CMK (cell line): ENCODE data around the gene TEC.
A peak's percentile ranks its signal among the peaks of the same experiment; 100 is the strongest.
"Not testable (repeated sequence)": the region's sequence is repeated elsewhere in the genome, so short reads cannot be mapped to it uniquely, and the experiment has no call there.

Experiments
- DNase-seq: peaks from one replicate; pipeline ENCODE4 v3.0.0-alpha.2; 2010; ENCODE audit warnings: low read depth

Gene TEC

DNA sequence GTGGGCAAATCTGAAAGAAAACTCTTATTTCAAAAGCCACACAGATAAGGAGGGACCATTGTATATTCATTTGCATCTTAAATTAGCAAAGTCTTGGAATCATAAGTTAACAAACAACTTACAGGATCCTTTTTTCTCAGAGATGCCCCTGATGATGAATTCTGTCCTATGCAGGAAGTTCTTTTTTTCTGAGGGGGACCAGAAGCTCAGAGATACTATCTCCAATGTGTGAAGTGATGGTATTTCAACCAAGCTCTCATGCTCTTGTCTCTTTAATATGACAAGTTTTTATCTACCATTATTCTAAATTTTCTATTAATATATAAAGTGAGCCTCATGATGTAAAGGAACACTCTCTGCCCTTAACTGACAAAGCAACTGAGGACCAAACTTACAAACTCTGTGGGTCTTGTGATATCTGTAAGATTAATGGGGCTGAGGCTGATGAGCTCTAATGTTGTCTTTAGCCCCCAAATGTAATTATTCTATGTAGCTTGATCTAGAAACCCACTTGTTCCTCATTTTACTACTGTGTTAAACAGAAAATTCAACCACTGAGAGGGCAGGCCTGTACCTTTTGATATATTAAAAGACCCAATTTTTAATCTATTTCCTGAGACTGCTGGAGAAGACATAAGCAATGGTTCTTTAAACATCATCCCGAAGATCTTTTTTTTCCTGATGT, 27.0 kb downstream of the TEC start:
- DNase-seq = no peak

DNA sequence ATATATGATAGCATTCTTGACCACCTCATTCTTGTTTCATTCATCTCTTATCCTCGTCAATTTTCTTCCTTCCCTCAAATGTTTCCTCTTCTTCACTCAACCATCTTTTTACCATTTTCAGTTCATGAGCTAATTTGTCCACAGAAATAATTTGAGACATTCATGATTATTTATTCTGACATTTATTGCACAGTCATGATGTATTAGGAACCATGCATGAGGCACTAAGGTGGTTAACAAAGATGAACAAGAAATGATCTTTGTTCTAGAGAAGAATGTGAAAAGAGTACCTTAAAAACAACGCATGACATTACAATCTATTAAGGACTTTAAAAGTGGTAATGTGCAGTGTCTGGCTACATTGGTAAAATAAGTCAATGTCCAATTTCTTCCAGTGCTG, 27.9 kb downstream of the TEC start:
- no peak for DNase-seq

DNA sequence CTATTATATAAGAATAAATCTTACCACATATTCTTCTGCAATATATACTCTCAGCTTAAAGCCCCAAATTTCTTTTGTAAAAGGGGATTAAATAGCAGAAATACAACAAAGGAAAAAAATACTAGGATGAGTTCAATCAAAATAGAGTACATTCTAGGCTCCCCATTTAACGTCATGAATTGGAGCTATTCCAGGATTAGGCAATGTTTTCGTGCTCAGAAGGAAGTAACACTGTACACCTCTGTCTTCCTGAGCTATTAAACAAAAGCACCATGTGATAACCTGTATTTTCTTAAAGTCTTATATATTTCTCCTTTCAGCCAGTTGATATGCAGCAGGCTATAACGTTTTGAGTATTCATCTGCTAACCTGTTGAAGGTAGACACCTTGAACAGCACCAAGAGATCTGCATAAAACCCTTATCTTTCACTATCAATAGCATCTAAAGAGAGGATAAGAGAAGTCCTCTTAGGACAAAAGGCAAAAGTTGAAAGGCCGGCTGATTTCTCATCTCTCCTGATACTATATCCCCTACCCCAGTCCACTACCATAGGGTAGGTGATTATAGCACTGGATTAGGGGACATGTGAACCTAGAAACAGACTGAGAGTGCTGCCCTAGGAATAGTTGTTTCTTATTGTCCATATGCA, 31.5 kb downstream of the TEC start:
- no peak for DNase-seq

DNA sequence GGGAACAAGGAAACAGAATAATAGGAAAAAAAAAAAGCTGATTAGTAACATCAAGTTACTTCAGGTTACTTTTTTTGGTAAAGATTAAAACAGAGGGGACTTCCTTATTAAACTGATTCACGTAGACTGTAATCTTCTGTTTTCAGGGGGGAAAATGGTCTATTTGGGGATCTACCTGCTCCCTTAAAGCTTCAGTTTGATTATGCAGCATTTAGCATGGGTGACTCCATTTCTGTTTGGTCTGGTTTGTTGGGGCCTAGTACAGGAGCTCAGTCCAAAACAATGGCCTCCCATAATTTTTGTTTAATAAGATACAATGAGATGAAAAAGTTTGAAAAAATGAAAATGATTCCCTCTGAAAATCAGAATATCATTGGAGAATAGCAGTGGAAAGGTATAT, 34.6 kb downstream of the TEC start:
- DNase-seq = no peak

DNA sequence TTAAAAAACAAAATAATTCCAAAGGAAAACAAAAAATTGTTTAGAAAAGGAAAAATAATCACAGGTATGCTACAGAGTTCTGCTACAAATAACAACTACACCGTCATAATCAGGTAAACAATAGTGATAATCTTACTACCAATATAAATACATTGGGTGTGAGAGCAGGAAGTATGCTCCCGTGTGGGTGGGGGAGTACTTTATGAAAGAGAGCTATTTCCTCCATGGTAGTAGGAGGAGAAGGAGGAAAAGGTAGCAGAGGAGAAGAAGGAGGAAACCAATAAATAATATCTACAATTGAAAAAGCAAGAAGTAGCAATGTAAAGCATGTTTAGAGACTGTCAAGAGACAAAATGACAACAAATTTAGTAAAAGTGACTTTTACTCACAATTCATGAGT, 35.1 kb downstream of the TEC start:
- DNase-seq = no peak

DNA sequence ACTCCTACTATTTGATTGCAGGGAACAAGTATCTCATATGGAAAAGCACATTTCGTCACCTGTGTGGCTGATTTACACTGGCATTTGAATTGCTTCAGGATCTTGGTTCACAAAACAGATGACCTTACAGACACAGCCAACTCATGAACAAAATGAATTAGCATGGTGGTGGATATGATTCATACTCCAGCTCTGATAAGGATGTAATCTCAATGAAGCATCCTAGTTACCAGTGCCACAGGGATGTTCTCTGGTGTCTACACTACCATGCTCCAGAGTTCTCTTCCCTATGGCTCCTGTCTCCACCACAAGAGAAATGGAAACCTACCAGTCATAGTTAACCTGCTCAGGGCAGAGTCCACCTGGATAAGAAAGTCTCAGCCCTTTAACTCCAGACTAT, 40.7 kb downstream of the TEC start:
- no peak for DNase-seq

DNA sequence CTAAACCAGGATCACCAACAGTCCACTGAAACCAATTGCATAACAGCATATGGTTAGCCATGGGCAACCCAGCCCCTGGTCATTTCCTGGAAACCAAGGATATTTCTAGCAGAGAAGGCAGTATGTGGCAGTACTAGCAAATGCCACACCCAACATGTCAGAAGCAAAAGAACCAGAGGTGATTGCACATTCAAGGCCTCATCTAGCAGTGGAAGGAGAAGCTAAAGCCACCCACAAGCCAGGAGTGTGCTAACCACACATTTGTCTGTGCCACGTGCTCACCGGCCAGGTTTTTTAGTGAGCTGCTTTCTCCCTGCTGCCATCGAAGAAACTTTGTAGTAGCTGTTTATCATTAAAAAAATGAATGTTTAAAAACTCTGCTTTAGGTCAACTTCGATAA, 42.0 kb downstream of the TEC start:
- no peak for DNase-seq

DNA sequence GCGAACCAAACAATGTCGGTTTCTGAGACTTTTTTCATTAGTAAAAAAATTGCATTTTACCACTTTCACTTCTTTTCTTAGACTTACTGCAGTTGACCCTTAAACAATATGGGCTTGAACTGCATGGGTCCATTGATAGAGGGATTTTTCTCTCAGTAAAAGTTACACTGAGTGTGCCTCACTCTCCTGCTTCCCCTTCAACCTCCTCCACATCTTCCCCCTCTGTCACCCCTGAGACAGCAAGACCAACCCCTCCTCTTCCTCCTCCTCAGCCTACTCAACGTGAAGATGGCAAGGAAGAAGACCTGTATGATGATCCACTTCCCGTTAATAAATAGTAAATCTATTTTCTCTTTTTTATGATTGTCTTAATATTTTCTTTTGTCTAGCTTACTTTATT, 43.4 kb downstream of the TEC start:
- DNase-seq = no peak

DNA sequence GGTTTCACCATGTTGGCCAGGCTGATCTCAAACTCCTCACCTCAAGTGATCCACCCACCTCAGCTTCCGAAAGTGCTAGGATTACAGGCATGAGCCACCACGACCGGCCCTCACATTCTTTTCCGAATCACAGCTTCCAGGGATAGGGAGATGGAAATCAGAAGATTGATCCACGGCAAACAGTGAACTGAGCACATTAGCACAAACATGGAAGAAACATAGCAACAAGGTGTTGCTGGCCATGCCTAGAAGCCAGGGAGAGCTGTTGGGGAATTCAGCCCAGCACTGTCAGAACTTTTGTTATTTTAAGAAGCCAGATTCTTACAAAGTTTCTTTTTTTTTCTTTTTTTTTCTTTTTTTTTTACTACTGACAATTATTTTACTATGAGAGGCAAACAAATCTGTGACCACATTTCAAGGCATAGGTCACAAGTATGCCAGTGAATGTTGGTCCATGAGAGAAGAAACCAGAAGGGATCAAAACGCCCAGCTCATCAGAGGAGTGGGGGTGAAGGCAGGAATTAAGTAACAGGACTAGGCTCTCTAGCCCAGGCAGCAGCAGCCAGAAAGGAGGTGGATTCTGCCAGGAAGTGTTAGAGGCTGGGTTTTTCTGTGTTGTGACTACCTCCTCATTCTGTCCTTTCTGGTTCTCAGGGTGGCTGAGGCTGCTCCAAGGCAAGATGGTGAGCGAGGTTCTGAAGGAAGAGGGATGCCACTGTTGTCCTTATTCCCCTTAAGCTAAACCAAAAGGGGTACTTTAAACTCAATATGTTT, 44.1 kb downstream of the TEC start:
- no peak for DNase-seq

DNA sequence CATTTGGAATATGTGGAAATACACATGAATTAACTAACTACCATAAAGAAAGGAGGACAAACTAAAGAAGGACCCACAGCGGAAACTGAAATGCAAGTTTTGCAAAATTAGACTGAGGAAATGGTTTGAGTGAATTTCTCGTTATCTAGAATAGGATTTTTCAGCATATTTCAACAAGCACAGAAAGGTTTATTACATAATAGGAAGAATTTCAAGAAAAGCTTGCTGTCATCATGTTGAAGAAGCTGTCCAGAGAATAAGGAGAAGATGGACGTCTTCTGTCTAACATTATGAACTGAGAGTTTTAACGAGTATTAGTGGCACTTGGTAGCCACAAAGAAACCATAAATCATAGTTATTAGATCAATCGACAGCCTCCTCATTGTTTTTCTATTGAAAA, 45.0 kb downstream of the TEC start:
- DNase-seq = no peak

DNA sequence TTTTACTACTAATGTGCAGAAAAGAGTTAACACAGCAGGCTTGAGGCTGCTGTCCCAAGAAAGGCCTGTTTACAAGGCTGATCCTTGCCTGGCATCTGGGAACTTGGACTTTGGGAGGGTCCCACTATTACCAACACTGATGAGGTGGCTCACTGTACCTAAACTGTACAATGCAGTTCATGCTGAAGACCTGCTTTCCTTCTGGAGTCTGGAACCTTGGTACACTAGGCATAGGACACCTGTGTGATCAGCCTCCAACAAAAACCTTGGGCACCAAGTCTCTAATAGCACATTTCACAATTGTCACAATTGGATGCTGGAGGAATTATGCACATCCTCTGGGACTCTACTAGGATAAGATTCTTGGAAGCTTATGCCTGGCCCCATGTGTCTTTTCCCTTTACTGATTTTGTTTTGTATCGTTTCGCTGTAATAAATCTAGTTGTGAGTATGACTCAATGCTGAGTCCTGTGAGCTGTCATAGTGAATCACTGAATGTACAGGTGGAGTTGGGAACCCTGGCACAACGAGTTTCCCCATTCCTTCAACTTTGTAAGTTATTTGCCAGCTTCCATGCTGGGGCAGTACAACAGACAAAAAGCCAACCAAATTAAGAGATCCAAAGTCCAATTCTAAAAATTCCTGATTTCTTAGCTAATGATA, 45.9 kb downstream of the TEC start:
- no peak for DNase-seq

DNA sequence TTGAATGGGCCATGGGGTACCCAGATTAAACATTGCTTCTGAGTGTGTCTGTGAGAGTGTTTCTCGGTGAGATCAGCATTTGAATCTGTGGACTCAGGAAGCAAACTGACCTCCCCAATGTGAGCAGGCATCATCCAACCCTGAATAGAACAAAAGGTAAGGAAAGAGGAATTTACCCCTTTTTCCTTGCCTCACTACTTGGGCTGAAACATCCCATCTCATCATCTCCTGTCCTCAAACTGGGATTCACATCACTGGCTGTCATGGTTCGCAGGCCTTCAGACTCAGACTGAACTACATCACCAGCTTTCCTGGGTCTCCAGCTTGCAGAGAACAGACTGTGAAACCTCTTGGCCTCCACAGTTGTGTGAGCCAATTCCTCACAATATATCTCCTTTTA, 47.1 kb downstream of the TEC start:
- no peak for DNase-seq

DNA sequence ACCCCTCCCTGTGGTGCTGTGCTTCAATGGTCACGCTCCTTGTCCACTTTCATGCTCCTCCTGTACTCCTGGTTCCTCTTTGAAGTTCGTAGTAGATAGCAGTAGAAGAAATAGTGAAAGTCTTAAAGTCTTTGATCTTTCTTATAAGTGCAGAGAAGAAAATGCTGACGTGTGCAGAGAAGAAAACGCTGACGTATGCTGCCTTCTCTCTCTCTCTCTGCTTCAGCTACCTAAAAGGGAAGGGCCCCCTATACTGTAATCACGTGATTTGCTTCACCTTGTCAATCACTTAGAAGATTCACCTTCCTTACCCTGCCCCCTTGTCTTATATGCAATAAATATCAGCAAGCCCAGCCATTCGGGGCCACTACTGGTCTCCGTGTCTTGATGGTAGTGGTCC, 50.2 kb downstream of the TEC start:
- DNase-seq = not testable (repeated sequence)

DNA sequence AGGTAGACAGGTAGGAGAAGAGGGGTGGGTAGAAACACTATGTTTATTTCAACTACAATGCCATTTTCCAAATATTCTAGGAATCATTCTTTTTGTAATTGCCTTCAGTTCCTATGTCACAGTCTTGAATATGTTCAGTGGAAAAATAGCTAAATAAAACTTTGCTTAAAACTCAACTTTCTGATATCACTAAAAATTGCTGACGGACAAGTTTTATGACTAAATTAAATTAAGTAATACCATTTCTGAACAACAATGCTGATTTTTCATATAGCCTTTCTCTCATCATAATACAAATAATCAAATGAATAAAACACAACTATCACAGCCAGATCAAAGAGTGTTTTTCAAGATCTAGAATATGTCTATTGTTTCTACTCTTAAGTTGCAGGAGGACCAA, 53.1 kb downstream of the TEC start:
- DNase-seq = no peak

DNA sequence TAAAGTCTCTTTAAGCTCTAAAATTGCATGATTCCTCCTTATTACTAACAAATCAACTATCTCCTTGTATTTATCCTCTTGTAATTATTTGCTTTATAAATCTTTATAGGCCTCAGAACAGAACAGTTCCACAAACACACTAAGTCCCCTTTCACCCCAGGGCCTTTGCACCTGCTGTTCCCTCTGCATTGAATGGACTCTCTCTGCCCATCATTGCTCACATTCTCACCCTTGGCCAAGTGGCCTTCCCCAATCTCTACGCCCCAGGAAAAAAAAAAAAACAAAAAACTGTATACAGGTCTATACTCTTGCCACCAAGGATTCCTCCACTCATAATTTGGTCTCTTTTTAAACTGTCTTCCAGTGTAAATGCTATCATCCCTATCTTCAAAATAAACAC, 53.7 kb downstream of the TEC start:
- no peak for DNase-seq

DNA sequence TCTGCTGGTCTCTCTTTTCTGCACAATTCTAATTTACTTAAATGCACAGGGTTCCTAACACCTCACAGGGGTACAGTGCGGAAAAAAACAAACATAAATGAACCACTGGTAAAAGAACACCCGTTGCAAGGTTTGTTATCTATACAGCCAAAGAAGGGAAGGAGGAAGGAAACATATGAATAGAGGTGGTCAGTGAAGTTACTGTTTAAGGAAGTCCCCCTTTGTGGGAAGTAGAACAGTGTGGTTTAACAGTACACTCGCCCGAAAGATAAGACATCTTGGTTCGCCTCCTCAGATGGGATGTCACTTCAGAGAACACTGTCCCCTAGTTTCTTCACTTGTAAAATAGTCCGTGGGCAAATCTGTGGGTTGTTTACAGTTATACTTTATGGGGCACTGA, 57.5 kb downstream of the TEC start:
- peak; percentile 82 for DNase-seq

DNA sequence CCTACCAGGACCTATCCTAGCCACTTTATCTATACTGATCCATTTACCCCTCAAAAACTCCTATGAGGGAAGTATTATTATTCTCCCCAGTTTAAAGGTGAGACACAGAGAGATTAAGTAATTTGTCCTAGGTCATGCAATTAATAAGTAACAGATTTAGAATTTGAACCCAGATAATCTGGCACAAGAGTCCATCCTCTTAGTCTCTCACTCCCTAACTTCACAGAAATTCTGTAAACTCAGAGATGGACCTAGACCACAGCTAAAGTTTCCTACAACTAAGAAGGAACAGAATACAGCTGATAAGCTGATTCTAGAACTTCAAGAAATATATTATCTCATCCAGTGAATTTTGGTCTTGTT, 58.7 kb downstream of the TEC start:
- DNase-seq = peak; percentile 31

DNA sequence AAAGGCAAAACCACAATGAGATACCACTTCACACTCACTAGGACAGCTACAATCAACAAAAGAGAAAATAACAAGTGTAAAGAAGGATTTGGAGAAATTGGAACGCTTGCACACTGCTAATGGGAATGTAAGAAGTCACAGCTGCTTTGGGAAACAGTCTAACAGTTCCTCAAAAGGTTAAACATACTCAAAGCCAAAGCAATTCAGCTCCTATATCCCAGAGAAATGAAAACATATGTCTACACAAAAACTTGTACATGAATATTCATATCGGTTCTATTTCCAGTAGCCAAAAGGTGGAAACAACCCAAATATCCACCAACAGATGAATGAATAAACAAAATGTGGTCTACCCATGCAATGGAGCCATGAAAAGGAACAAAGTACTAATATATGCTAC, 64.0 kb downstream of the TEC start:
- DNase-seq = no peak

DNA sequence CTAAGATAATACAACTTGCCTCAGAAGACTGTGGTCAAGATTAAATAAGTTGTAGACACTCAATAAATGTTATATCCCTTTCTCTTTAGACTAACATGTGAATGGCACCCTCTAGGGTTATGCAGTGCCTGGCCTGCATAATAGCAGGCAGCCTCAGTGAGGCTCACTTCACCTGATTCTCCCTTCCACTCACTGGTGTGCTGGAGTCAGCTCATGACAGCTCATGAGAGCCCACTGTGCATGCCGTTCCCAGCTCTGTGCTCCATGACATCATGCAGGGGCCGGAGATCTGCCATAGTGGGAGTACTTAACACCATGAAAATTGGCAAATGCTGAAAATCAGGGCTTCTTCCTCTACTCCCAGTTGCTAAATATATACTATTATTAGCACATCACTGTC, 64.5 kb downstream of the TEC start:
- DNase-seq = no peak

DNA sequence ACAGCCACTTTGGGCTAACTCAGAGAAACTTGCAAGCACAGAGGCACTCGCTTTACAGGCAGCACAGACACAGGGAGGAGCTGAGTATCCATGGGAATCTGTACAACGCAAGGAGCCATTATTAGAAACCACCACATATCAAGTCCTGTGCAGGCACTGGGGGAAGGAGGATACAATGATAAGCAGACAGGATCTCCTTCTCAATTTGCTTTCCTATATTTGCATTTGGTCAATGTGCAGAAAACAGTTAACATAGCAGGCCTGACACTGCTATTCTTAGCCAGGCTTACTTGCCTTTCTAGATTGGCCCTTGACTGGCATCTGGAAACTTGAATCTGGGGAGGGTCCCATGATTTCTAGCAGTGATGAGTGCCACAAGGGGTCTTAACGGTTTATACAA, 65.8 kb downstream of the TEC start:
- peak; percentile 66 for DNase-seq

DNA sequence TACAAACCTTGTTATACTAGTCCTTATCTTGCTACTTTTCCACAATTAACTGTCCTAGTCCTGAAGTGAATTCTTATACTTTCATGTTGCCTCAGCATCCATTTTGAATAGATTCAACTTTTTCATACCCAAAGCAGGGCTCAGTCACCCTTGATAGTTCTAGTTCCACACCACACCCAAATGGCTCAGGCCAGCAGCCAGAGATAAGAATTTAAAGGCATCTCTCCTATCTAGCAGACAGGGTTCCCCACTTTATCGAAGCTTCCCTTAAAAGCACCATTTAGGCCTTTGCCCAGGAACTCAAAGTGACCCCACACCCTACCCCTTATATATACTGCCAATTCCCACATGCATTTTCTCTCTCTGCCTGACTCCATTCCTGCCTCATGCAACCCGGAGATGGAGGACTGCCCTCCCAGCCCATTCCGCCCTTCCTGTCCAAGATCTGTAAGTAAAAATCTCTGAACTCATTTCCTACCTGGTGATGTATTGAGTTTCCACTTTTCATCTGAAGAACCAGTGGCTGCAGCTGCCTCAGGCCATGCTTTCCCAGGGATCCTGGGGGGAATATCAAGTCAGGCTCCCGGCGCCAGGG, 71.9 kb downstream of the TEC start:
- no peak for DNase-seq

DNA sequence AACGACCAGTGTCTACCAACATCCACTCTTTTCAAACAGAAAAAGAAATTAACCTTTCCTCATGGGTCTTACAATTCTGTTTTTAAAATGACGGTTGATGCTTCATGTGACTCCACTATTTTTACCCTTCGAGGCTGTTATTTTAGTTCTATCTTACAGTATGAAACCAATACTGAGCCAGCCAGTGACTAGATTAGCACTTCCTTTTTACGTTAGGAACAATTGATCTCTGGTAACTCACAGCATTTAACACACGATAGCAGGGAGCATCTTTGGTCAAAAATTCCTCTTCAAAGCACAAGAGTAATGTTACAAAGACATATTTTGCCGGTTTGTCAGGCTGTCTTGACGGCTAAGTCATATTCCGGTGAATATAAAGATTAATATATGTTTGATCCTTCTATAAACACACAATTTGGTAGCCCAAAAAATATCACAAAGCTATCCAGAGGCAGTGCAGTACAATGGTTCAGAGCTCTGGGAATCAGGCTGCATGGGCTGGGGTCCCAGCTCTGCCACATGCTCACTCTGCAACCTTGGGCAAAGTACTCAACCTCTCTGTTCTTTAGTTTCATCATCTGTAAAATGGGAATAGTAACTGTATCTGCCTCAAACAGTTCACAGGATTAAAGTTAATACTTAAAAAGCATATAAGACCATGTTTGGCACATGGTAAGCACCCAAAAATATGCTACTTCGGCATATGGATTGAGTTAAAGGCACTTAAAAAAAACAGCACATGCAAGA, 72.7 kb downstream of the TEC start:
- DNase-seq = no peak
